HL-60/S4 treated with retinoic acid at 250 ng/mL for 4 days and 3 days (cell line): ENCODE measurements around the gene GALNT6.

Source experiments
- in situ Hi-C: fragments of 300-500 bp; cut with MboI; formaldehyde crosslinking; loops from 2 replicates; pipeline ENCODE4 v1.7.0; 2022; ENCODE audit warnings: low sequenced_read_pairs

GALNT6 gene

GRCh38 chr12:51360315-51360714 is 30.9 kb downstream of the GALNT6 start:
- in situ Hi-C loops, result no loop called here

GRCh38 chr12:51359851-51360250 is 31.4 kb downstream of the GALNT6 start:
- in situ Hi-C loops, result no loop called here

DNA sequence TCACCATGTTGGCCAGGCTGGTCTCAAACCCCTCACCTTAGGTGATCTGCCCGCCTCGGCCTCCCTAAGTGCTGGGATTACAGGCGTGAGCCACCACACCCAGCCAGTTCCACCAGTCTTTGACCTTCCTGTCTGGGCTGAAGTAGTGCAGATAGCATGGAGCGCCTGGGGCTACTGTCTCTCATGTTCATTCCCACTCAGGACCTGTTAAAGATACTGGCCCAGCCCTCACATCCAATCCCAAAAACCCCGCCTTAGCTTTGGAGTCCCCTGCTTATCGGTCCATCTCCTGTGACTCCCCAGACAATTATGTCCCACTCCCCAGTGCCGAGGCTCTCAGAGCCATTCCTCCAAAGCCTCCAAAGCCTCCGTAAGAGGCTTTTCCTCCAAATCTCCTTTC is 32.7 kb downstream of the GALNT6 start:
- in situ Hi-C loops, result no loop called here

DNA sequence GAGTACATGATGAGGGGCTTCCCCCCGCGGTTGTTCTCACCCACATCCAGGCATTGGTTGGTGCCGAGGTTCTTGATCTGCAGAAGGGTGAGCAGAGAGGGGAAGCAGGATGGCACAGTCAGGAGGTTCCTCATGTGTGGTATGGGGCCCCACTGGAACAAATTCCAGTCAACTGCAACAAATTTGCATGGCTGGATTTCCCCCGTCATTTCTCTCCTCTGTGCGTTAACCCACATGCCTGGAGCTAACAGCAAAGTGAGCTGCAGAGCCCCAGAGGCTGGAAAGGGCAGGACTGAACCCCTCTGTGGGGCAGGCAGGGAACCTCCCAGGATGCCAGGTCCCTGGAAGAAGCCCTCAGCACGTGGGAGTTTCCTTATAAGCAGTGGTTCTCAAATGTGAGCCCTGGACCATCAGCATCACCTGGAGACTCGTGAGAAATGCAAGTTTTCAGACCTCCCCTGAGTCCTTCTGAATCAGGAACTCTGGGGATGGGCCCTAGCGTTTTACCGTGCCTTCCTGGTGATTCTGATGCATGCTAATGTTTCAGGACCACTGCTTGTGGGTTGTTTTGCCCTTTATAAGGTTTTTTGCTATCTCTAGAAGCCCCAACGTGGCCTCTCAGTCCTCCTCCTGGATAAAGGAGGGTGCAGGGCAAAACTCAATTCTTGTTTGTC is 33.7 kb downstream of the GALNT6 start:
- in situ Hi-C loops, result no loop called here

DNA sequence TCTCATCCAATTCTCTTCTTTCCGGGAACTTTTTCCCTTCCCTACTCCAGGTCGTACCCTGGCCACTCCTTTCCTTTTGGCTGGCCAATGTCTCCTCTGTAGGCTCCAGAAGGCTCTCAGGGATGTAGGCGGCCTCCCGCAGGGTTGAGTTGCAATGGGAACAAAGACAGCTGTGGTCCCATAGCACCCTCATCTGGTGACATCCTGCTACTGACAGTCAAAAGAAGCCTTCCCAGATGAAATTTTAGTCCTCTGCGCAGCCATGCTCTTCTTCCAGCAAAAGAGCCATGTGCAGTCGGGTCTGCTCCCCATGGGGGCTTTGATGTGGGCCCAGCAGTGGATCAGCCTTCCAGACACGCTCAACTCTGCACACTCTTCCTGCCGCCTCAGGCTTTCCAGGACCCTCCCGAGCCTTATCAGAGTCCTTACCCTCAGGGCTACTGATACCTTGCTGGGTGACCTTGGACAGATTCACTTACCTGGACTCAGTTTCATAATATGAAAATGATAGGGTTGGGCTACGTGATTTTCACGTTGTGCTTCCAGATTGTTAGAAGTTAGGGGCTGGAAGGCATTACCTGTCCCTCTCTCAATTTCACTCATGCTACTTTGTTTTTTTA is 39.2 kb downstream of the GALNT6 start:
- in situ Hi-C loops, result no loop called here

DNA sequence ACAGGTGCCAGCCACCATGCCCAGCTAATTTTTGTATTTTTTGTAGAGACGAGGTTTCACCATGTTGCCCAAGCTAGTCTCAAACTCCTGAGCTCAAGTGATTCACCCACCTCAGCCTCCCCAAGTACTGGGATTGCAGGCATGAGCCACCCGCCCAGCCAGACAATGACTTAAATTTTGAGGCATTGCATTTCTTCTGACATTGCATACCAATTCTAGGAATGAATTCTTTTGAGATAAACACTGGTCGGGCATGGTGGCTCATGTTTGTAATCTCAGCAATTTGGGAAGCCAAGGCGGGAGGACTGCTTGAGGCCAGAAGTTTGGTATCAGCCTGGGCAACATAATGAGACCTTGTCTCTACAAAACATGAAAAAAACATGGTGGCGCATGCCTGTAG is 42.2 kb downstream of the GALNT6 start:
- in situ Hi-C loops, result loop anchor here (25.0 kb wide), 1 partner anchor 562 kb away; no protein-coding TSS in a partner anchor

GRCh38 chr12:51348116-51348515 is 43.1 kb downstream of the GALNT6 start:
- in situ Hi-C loops, result loop anchor here (25.0 kb wide), 1 partner anchor 561 kb away; no protein-coding TSS in a partner anchor

- in situ Hi-C loops, result loop anchor here (25.0 kb wide), 1 partner anchor 559 kb away; no protein-coding TSS in a partner anchor
Observed at GRCh38 chr12:51346581-51346980, 44.6 kb downstream of the GALNT6 start, which contains the start of gene CELA1. Gene CELA1 (minus strand): TSS chr12:51346679. CDS start chr12:51346638, 41 bp downstream.

DNA sequence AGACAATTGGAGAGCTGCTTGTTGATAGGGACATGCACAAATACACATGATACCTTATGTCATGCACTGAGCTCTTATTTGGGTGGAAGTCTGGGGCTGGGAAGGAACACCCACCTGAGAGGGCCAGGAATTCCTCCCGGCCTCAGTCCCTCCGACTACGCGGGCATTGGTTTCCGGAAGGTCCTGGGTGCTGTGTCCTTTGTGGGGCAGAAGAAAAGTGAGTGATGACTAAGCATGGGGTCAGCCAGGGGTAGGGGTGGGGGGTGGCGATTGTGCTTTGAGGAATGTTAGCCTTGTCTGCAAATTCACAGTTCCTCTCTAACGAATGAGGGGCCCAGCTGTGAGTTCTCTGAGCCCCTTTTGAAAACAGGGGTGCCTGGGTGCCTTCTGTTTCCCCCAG is 45.5 kb downstream of the GALNT6 start:
- in situ Hi-C loops, result loop anchor here (25.0 kb wide), 1 partner anchor 558 kb away; no protein-coding TSS in a partner anchor

DNA sequence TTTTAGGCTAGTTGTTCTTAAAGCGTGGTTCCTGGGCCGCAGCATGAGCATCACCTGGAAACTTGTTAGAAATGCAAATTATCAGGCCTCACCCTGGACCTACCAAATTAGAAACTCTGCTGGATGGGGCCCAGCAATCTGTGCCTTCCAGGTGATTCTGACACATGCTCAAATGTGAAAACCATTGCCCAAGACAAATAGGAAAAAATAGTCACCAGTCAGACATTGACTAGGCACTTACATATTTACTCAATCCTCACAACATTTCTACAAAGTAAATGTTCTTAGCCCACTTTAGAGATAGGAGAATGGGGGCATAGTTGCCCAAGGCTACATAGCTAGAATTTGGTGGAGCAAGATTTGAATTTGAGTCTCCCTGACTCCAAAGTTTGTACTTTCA is 48.0 kb downstream of the GALNT6 start:
- in situ Hi-C loops, result loop anchor here (25.0 kb wide), 1 partner anchor 556 kb away; no protein-coding TSS in a partner anchor

- in situ Hi-C loops, result loop anchor here (25.0 kb wide), 1 partner anchor 555 kb away; no protein-coding TSS in a partner anchor
Observed at GRCh38 chr12:51342416-51342815, 48.8 kb downstream of the GALNT6 start.

DNA sequence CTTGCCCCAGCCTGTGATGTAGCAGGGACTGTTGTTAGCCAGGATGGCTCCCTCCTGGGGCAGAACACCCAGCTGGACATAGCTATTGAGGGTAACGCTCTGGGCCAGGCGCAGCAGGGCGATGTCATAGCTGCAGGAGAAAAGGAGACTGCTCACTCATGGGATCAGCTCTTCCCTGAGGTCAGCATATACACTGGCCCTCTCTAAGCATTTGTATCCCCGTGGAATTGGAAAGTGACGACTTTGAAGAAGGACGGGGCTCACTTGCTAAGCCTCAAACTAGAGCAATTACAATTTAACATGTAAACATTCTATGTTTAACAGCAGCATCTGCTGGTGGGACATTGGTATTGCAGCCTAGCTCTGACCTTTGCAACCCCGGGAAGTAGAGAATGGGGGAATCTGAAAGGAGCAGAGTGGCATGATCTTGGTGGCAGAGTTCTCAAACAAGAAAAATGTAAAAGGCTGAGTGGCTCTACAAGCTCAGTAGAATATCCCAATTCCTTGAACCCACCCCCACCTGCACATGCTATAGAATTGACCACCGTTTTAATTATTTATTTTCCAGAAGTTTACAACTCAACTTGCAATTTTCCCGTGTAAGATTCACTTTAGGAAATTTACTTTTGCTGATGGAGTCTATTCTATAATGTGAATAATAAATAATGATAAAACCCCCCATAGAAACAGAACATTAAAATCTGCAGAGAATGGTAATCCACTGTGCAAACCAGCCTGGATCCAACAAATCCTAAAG is 49.8 kb downstream of the GALNT6 start:
- in situ Hi-C loops, result loop anchor here (25.0 kb wide), 1 partner anchor 554 kb away; no protein-coding TSS in a partner anchor

DNA sequence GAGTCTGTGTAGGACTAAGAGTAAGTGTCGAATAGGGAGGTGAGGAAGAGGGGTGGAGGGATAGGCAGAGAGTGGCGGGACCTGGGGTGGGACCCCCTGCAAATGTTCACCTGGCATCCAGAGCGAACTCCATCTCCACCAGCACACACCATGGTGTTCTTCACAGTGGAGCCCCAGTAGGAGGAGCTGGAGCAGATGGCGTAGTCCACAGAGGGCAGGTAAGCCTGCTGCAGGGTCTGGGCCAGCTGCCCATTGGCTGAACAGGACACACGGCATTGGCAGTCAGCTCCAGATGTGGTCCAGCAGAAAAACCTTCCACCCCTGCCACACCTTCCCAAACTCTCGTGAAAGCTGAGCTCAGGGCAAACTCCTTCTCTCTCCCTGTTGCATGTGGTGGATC is 51.5 kb downstream of the GALNT6 start:
- in situ Hi-C loops, result loop anchor here (25.0 kb wide), 1 partner anchor 552 kb away; no protein-coding TSS in a partner anchor

- in situ Hi-C loops, result loop anchor here (25.0 kb wide), 1 partner anchor 550 kb away; no protein-coding TSS in a partner anchor
Observed at GRCh38 chr12:51337336-51337735, 53.9 kb downstream of the GALNT6 start.

DNA sequence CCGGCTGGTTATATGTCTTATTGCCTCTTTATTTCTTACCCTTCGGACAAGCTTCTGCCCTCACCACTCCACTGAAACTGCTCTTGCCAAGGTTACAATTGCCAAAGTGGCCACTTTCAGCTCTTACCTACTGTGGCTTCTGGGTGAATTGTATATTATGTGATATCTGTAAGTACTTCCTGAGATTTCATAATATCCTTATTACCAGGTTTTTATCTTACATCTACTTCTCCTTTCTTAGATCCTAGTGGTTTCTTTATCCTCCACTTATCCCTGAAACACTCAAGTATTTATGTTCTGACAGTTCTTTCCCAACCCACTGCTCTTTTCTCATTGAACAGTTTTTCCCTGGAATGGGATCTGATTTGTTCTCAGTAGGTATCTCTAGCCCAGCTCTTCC is 55.3 kb downstream of the GALNT6 start:
- in situ Hi-C loops, result loop anchor here (25.0 kb wide), 1 partner anchor 549 kb away; no protein-coding TSS in a partner anchor

DNA sequence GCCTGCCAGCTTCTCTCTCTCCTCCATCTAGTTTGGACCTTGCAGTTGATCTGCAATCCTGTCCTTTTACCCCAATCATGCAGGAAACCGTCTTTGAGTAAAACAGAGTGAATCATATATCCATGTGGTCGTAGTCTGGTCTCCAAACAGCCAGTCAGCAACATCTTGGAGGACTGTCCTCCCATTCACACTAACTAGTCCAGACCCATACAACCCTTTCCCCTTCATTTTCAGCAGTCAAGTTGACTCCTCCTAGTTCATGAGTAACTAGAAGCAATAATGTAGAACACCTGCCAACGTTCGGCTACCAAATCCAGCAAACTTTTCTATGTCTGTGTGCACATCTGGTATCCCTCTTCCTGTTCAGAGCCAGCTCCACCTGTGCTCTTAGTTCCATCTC is 56.4 kb downstream of the GALNT6 start:
- in situ Hi-C loops, result loop anchor here (25.0 kb wide), 1 partner anchor 547 kb away; no protein-coding TSS in a partner anchor

DNA sequence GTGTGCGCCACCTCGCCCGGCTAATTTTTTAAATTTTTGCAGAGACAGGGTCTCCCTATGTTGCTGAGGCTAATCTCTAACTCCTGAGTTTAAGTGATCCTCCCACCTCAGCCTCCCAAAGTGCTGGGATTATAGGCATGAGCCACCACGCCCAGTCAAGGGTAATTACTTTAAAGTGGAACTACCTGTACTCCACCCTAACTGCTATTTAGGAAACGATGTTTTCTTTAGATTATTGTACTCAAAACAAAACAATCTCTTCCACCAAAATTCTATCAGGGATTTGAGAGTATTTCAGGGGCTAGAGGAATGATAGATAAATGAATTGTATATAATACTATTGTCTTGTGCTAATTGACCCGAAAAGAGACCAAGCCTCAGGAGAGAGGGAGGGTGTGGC is 57.7 kb downstream of the GALNT6 start:
- in situ Hi-C loops, result loop anchor here (25.0 kb wide), 1 partner anchor 546 kb away; no protein-coding TSS in a partner anchor

GRCh38 chr12:51330186-51330585 is 61.0 kb downstream of the GALNT6 start:
- in situ Hi-C loops, result loop anchor here (25.0 kb wide), 1 partner anchor 543 kb away; no protein-coding TSS in a partner anchor

DNA sequence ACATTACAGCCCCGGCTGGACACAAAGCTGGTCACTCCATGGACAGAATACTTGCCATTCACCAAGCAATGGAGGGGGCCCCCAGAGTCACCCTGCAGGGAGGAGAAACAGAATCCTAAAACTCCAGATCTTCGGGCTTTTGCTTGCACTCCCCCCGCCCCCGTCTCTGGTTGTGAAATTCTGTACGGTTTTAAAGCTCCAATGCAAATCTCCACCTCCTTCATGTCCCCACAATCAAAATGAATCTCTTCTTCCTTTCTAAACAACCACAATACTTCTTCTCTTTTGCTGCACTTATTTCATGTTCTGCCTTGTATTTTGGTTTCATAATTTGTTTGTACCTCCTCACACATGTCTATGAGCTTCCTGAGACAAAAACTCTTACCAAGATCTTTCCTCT is 61.5 kb downstream of the GALNT6 start:
- in situ Hi-C loops, result loop anchor here (25.0 kb wide), 1 partner anchor 542 kb away; no protein-coding TSS in a partner anchor

GRCh38 chr12:51328587-51328986 is 62.6 kb downstream of the GALNT6 start:
- in situ Hi-C loops, result loop anchor here (25.0 kb wide), 1 partner anchor 541 kb away; no protein-coding TSS in a partner anchor
